ENCODE measurements around the gene DNAJA3. TPM values are rescaled to one million over a fixed set of nuclear protein-coding genes. Genes with fewer than 3 reads are reported as not detected.
A peak's percentile ranks its signal among the peaks of the same experiment; 100 is the strongest.

DNAJA3 gene
- total RNA-seq, 1 donor from 2014 or later = 27.3 TPM

DNA sequence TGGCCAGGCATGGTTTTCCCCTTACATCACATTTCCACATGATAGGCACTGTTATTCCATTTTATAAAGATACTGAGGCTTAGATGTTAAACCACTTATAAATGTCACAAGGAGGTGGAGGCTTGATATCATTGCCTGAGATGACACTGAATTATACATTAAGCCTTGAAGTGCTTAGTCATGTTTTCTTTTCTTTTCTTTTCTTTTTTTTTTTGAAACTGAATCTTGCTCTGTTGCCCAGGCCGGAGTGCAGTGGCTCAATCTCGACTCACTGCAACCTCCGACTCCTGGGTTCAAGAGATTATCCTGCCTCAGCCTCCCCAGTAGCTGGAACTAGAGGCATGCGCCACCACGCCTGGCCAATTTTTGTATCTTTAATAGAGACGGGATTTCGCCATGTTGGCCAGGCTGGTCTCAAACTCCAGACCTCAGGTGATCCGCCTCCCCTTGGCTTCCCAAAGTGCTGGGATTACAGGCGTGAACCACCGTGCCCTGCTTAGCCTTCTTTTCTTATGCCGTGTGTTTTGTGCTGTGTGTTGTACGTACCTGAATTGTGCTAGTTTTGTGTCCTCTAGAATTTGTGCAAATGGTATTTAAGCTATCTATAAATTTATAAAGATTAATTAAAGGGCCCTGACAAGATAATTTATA, 1.2 kb downstream of the DNAJA3 start:
- Mint-ChIP-seq H3K9me3 (no peaks in the 10 kb centered on the region), H3K4me1 (peaks cover 18% of the 10 kb centered on the region), H3K27ac (peak overlapping the region; percentile 2), H3K4me3 (peak overlapping the region; percentile 97), H3K36me3 (peaks cover 10% of the 10 kb centered on the region), H3K27me3 (ENCODE audit: insufficient read depth, low read depth) (no peaks in the 10 kb centered on the region)
- peaks cover 8% of the 10 kb centered on the region for H3K4me1 ChIP-seq
- H3K36me3 ChIP-seq = no peaks in the 10 kb centered on the region
- no peak overlapping the region for H3K27ac ChIP-seq
- H3K4me2 ChIP-seq = peak overlapping the region; percentile 90
- H3K9ac ChIP-seq = peak overlapping the region; percentile 85
- no peaks in the 10 kb centered on the region for H3F3A ChIP-seq (ENCODE audit: low read depth)
- no peak for DNase-seq (ENCODE audit: low spot score)
- H3K27me3 ChIP-seq = no peaks in the 10 kb centered on the region
- H3K9me3 ChIP-seq (ENCODE audit: low read depth) = no peaks in the 10 kb centered on the region
- H2AFZ ChIP-seq (replicated peaks) = no peak overlapping the region
- H4K20me1 ChIP-seq (ENCODE audit: low read depth) = peaks cover 14% of the 10 kb centered on the region
- peaks cover 60% of the 10 kb centered on the region for H3K79me2 ChIP-seq (ENCODE audit: low read depth)
- TF ChIP-seq, protein P1, sequence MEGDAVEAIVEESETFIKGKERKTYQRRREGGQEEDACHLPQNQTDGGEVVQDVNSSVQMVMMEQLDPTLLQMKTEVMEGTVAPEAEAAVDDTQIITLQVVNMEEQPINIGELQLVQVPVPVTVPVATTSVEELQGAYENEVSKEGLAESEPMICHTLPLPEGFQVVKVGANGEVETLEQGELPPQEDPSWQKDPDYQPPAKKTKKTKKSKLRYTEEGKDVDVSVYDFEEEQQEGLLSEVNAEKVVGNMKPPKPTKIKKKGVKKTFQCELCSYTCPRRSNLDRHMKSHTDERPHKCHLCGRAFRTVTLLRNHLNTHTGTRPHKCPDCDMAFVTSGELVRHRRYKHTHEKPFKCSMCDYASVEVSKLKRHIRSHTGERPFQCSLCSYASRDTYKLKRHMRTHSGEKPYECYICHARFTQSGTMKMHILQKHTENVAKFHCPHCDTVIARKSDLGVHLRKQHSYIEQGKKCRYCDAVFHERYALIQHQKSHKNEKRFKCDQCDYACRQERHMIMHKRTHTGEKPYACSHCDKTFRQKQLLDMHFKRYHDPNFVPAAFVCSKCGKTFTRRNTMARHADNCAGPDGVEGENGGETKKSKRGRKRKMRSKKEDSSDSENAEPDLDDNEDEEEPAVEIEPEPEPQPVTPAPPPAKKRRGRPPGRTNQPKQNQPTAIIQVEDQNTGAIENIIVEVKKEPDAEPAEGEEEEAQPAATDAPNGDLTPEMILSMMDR (IDR thresholded peaks at IDR 0.05) = no peak
- TF ChIP-seq EZH2phosphoT487 (IDR thresholded peaks at IDR 0.05) = no peak
- TF ChIP-seq EZH2 (IDR thresholded peaks at IDR 0.05) = no peak
- H3K4me3 ChIP-seq = peak overlapping the region; percentile 84

DNA sequence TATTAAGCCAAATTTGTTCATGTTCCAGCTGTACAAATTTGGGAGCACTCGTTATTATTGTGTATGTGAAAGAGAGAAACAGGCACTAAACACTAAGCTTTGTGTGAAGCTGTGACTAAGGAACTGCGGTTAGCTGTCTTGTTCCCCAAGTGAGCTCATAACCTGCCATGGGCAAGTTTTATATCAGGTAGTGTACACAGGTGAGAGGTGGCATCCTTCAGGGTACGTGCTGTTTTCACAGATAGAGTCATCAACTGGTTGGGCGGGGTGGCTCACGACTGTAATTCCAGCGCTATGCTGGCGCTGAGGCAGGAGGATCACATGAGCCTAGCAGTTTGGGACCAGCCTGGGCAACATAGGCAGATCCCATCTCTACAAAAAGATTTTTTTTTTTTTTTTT, 2.8 kb downstream of the DNAJA3 start:
- no peaks in the 10 kb centered on the region for H3K27me3 ChIP-seq
- peaks cover 60% of the 10 kb centered on the region for H3K79me2 ChIP-seq (ENCODE audit: low read depth)
- Mint-ChIP-seq H3K36me3 (peaks cover 14% of the 10 kb centered on the region), H3K4me3 (peak overlapping the region; percentile 48), H3K27ac (no peak overlapping the region), H3K9me3 (no peaks in the 10 kb centered on the region), H3K27me3 (ENCODE audit: insufficient read depth, low read depth) (no peaks in the 10 kb centered on the region), H3K4me1 (peaks cover 18% of the 10 kb centered on the region)
- no peak overlapping the region for H2AFZ ChIP-seq (replicated peaks)
- H3K27ac ChIP-seq = no peak overlapping the region
- H3F3A ChIP-seq (ENCODE audit: low read depth) = peaks cover 4% of the 10 kb centered on the region
- H3K4me1 ChIP-seq = peaks cover 8% of the 10 kb centered on the region
- no peaks in the 10 kb centered on the region for H3K36me3 ChIP-seq
- TF ChIP-seq EZH2phosphoT487 (IDR thresholded peaks at IDR 0.05) (no peak), EZH2 (IDR thresholded peaks at IDR 0.05) (no peak)
- TF ChIP-seq, protein P1 (IDR thresholded peaks at IDR 0.05) = no peak
- no peak overlapping the region for H3K9ac ChIP-seq
- H3K9me3 ChIP-seq (ENCODE audit: low read depth) = no peaks in the 10 kb centered on the region
- H3K4me3 ChIP-seq = no peak overlapping the region
- peaks cover 14% of the 10 kb centered on the region for H4K20me1 ChIP-seq (ENCODE audit: low read depth)
- H3K4me2 ChIP-seq = no peak overlapping the region
- DNase-seq (ENCODE audit: low spot score) = no peak

DNA sequence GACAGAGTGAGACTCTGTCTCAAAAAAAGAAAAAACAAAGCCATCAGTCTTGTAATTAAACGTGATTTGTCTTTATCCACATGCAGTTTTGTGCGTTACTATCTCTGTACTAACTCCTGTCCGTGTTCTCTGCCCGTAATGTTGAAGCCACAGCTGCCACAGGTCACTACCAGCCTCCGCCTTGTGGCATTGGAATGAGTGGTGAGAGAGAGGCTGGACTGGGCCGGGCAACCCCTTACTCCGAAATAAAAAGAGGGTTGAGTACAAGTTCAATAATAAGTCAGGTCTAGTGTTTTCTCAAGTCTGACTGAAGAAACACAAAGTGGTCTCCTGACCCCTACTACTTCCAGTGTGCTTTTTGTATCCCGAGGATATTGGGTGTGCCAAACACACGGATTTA, 5.4 kb downstream of the DNAJA3 start:
- Mint-ChIP-seq H3K27ac (no peak overlapping the region), H3K4me1 (peaks cover 13% of the 10 kb centered on the region)
- H3K79me2 ChIP-seq (ENCODE audit: low read depth) = peaks cover 49% of the 10 kb centered on the region

More for the DNA sequence above, 5.4 kb downstream of the DNAJA3 start:
- H3K4me1 ChIP-seq = peaks cover 8% of the 10 kb centered on the region
- Mint-ChIP-seq H3K27me3 (ENCODE audit: insufficient read depth, low read depth) (no peaks in the 10 kb centered on the region), H3K9me3 (no peaks in the 10 kb centered on the region), H3K36me3 (peaks cover 16% of the 10 kb centered on the region), H3K4me3 (no peak overlapping the region)
- peaks cover 4% of the 10 kb centered on the region for H3F3A ChIP-seq (ENCODE audit: low read depth)
- no peak for DNase-seq (ENCODE audit: low spot score)
- TF ChIP-seq EZH2 (IDR thresholded peaks at IDR 0.05) (no peak), EZH2phosphoT487 (IDR thresholded peaks at IDR 0.05) (no peak)
- TF ChIP-seq, protein P1 (IDR thresholded peaks at IDR 0.05) = no peak
- H3K4me3 ChIP-seq = no peak overlapping the region
- H4K20me1 ChIP-seq (ENCODE audit: low read depth) = peaks cover 14% of the 10 kb centered on the region
- no peak overlapping the region for H3K27ac ChIP-seq
- H3K4me2 ChIP-seq = no peak overlapping the region
- H3K9me3 ChIP-seq (ENCODE audit: low read depth) = no peaks in the 10 kb centered on the region
- no peaks in the 10 kb centered on the region for H3K27me3 ChIP-seq
- H2AFZ ChIP-seq (replicated peaks) = no peak overlapping the region
- H3K9ac ChIP-seq = no peak overlapping the region
- H3K36me3 ChIP-seq = peaks cover 4% of the 10 kb centered on the region
